ENCODE measurements around the gene DENND4A.

- TF ChIP-seq RARB (CRISPR knock-in tag; IDR thresholded peaks at IDR 0.05) (no peak), CREB5 (CRISPR knock-in tag; IDR thresholded peaks at IDR 0.05; ENCODE audit: low read depth) (no peak), ZNF565 (CRISPR knock-in tag; conservative IDR thresholded peaks at IDR 0.05; ENCODE audit: low read depth) (no peak), SNAI2 (CRISPR knock-in tag; IDR thresholded peaks at IDR 0.05) (no peak), ARNTL (CRISPR knock-in tag; IDR thresholded peaks at IDR 0.05; ENCODE audit: borderline replicate concordance, low read depth) (no peak)
These were observed 37.2 kb upstream of the DENND4A start for GRCh38 chr15:65829130-65829764.

Measured in SK-N-SH treated with all-trans-retinoic acid at 6 μM for 48 hours (cell line).